ENCODE results near the gene EVX2. TPM values are rescaled to one million over a fixed set of nuclear protein-coding genes. Genes with fewer than 3 reads are reported as not detected.

The EVX2 gene
- total RNA-seq, 2 experiments from 2014 or later = not detected

DNA sequence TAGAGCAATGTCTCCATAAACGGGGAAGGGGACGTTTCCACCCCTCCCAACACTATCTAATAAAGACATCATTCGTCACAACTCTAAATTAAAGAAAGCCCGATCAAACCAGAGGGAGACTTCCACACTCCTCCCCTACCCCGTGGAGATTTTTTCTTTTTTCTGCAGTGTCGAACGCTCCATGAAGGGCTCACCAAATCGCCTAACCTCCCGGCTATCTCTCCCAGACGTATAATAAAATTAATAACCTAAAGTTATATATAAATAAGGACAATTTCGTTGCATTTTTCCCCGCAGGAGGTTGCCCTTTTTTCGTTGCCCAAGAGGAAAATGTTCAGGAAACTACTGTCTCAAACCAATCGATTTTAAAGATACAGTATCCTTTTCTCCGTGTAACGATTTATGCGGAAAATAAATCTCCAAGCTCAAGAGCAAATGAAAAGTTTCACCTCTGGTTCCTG is 2.4 kb downstream of the EVX2 start:
- intact Hi-C loops (cut with micrococcal nuclease) = no loop called here
- ChIA-PET CTCF (interaction anchor here (1.6 to 2.4 kb wide), 4 partner anchors 17 to 45 kb away, joined by 3 to 7 read pairs (median 6); no protein-coding TSS in a partner anchor), POLR2A (interaction anchor here (1.2 kb wide), 1 partner anchor 11 kb away, joined by 3 read pairs; no protein-coding TSS in a partner anchor)
- TF ChIP-seq, protein P1, sequence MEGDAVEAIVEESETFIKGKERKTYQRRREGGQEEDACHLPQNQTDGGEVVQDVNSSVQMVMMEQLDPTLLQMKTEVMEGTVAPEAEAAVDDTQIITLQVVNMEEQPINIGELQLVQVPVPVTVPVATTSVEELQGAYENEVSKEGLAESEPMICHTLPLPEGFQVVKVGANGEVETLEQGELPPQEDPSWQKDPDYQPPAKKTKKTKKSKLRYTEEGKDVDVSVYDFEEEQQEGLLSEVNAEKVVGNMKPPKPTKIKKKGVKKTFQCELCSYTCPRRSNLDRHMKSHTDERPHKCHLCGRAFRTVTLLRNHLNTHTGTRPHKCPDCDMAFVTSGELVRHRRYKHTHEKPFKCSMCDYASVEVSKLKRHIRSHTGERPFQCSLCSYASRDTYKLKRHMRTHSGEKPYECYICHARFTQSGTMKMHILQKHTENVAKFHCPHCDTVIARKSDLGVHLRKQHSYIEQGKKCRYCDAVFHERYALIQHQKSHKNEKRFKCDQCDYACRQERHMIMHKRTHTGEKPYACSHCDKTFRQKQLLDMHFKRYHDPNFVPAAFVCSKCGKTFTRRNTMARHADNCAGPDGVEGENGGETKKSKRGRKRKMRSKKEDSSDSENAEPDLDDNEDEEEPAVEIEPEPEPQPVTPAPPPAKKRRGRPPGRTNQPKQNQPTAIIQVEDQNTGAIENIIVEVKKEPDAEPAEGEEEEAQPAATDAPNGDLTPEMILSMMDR (IDR thresholded peaks at IDR 0.05) = no peak
- H3K9me3 Mint-ChIP-seq = peaks cover 23% of the 10 kb centered on the region
- peak overlapping the region; percentile 31 for H3K4me3 Mint-ChIP-seq
- H3K27ac Mint-ChIP-seq = peak overlapping the region; percentile 30
- ATAC-seq (no peak), DNase-seq (no peak)
- peaks cover 76% of the 10 kb centered on the region for H3K27me3 Mint-ChIP-seq
- peaks cover 25% of the 10 kb centered on the region for H3K36me3 Mint-ChIP-seq (ENCODE audit: low read depth)
- peaks cover 10% of the 10 kb centered on the region for H3K4me1 Mint-ChIP-seq (ENCODE audit: low read depth)

DNA sequence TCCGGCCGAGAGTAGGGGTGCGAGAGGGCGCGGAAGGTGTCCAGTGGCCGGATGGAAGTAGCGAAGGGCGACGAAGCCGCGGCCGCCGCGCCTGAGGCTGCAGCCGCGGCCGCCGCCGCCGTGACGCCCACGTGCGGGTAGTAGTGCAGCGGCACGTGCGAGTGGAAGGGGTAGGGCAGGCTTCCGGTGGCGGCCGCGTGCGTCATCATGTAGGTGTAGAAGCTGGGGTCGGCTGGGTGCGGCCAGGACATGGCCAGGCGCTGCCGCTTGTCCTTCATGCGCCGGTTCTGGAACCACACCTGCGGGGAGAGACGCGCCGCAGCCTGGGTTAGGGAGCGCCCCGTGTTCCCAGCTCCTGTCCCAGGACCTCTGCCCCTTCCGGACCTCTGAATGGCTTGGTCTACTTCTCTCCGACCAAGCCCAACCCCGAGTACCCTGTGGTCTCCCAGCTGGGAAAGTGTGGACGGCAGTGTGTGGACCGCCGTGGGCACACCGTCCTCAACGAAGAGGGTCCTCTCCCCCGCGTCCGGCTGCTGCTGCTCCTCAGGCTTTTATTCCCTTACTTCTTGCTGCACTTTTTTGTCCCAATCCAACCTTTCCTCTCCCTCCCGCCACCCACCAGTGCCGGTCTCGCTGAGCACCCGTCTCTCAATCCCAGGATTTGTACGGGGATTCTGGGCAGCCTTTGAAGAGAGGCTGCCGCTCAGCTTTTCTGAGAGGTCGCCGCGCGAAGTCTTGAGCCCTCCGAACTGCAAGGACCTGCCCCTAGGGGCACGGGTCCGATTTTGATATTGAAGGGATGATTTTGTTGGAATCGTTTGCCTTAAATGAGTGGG is 3.0 kb downstream of the EVX2 start:
- Mint-ChIP-seq H3K36me3 (ENCODE audit: low read depth) (peaks cover 25% of the 10 kb centered on the region), H3K27me3 (peaks cover 79% of the 10 kb centered on the region), H3K9me3 (peaks cover 23% of the 10 kb centered on the region), H3K27ac (peak overlapping the region; percentile 30), H3K4me1 (ENCODE audit: low read depth) (peaks cover 10% of the 10 kb centered on the region), H3K4me3 (no peak overlapping the region)
- CTCF ChIA-PET = interaction anchor here (0.6 to 2.4 kb wide), 5 partner anchors 17 to 390 kb away, joined by 3 to 7 read pairs (median 4); no protein-coding TSS in a partner anchor
- peak; percentile 41 for DNase-seq
- POLR2A ChIA-PET = interaction anchor here (0.7 to 1.8 kb wide), 2 partner anchors 24 to 87 kb away, joined by 3 to 5 read pairs; no protein-coding TSS in a partner anchor
- intact Hi-C loops (cut with micrococcal nuclease) = no loop called here
- TF ChIP-seq, protein P1 (IDR thresholded peaks at IDR 0.05) = no peak
- no peak for ATAC-seq

DNA sequence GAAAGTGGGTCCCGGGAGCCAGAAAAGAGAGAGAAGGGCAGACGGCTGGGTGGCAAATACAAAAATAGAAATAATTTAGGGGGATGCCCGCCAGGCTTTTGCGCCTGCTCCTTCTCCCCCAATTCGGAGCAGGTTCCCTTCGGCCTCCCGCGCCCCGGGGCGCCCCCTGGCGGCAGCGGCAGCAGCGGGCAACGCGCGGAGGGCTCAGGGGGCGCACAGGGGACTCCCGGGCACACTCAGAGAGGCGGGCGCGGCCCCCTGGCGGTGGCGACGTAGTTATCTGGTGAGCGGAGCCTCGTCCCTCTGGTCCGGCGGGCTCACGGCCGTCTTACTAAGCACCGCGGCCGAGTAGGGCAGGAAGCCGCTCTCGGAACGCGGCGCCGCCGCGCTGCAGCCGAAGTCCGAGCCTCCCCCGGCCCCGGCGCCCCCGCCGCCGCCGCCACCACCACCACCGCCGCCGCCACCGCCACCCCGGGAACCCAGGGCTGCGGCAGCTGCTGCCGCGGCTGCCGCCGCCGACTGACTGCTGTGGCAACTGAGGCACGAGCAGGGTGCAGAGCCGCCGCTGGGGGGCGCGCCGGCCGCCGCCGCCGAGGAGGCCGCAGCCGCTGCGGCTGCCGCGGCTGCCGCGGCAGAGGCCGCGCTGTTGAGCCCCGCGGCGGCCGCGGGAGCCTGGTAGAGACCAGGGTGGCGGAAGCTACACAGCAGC is 3.8 kb downstream of the EVX2 start:
- TF ChIP-seq, protein P1 (IDR thresholded peaks at IDR 0.05) = peak; percentile 58
- ChIA-PET CTCF (interaction anchor here (0.6 to 2.4 kb wide), 4 partner anchors 18 to 390 kb away, joined by 3 to 7 read pairs (median 4); no protein-coding TSS in a partner anchor), POLR2A (interaction anchor here (1.8 kb wide), 1 partner anchor 25 kb away, joined by 5 read pairs; no protein-coding TSS in a partner anchor)
- Mint-ChIP-seq H3K36me3 (ENCODE audit: low read depth) (peaks cover 25% of the 10 kb centered on the region), H3K27me3 (peaks cover 80% of the 10 kb centered on the region), H3K9me3 (peaks cover 28% of the 10 kb centered on the region), H3K4me1 (ENCODE audit: low read depth) (peaks cover 10% of the 10 kb centered on the region), H3K27ac (no peak overlapping the region), H3K4me3 (peak overlapping the region; percentile 23)
- intact Hi-C loops (cut with micrococcal nuclease) = no loop called here
- DNase-seq (peak; percentile 42), ATAC-seq (peak; percentile 30)

DNA sequence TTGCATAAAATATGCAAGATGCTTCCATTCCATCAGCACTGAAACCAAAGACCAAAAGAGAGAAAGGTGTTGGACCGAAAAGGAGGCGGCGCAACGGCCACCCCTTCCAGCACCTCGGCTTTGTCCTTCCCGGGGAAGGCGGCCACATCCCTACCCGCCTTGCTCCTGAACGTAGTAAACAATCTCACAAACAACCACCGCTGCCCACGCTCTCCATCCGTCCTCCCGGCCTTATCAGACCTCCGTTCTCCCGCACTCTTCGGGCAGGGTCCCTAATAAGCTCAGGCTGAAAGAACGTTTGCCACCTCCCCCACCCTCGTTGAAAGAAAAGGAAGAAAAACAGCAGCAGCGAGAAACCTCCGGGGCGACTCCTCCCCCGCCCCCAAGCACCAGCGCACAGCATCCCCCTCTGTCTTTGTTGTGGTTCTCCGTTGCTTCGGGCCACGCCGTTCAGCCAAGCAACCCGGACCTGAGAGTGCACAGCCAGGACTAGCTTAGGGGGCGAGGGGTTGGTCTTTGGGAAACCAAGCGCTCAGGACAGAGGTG is 4.4 kb downstream of the EVX2 start:
- DNase-seq = no peak
- Mint-ChIP-seq H3K36me3 (ENCODE audit: low read depth) (peaks cover 25% of the 10 kb centered on the region), H3K9me3 (peaks cover 28% of the 10 kb centered on the region), H3K4me1 (ENCODE audit: low read depth) (peaks cover 10% of the 10 kb centered on the region), H3K27me3 (peaks cover 80% of the 10 kb centered on the region), H3K27ac (no peak overlapping the region), H3K4me3 (peak overlapping the region; percentile 23)
- intact Hi-C loops (cut with micrococcal nuclease) = no loop called here
- no peak for ATAC-seq
- TF ChIP-seq, protein P1 (IDR thresholded peaks at IDR 0.05) = no peak
- POLR2A ChIA-PET = interaction anchor here (1.8 kb wide), 1 partner anchor 25 kb away, joined by 5 read pairs; no protein-coding TSS in a partner anchor
- CTCF ChIA-PET = interaction anchor here (1.8 to 2.4 kb wide), 2 partner anchors 19 to 389 kb away, joined by 4 to 7 read pairs; no protein-coding TSS in a partner anchor
